Ovary (tissue), 3 donors: Measurements from ENCODE around the gene PER1.

Experiments
- CTCF ChIP-seq, 3 donors: fragments of 450-650 bp in 2 of 3; fragments of 200-600 bp in 1 of 3; IDR thresholded peaks; one replicate each; pipeline versions ENCODE4 v1.5.1 to v1.8.0; 2016 to 2022; ENCODE audit warnings: antibody characterized with exemption in 3 of 3, mild to moderate bottlenecking in 1 of 3
- POLR2A ChIP-seq: fragments of 450-650 bp; IDR thresholded peaks from one replicate; pipeline ENCODE4 v1.6.1; 2017; ENCODE audit warnings: antibody characterized with exemption, mild to moderate bottlenecking, moderate library complexity
- donor health status: DM: no; HTN: no; CAD: no.

DNA sequence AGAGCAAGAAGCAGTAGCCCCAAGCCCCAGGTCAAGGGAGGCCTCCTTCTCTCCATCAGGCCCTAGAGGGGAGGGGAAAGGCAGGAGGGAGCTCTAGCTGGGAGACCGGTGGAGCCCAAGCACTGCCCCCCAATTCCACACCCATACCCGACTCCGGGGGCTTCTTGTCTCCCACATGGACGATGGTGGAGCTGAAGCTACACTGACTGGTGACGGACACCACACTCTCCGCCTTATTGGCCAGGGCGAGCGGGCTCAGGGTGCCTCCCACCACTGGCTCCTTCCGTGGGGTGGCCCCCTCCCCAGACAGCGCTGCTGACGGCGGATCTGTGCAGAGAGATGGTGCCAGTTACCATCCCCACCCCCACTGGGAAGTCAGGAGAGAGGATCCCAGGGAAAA is 6.4 kb downstream of the PER1 start:
- TF ChIP-seq CTCF (IDR thresholded peaks at IDR 0.05) (no peak), POLR2A (no peak)
